CD4-positive, alpha-beta T cell treated with Interleukin-21 for 1 hour (primary cell): ENCODE data around the gene KIAA1217.

Experiments used
- DNase-seq: peaks from one replicate; pipeline ENCODE4 v3.0.0-alpha.2; 2020

KIAA1217 gene

DNA sequence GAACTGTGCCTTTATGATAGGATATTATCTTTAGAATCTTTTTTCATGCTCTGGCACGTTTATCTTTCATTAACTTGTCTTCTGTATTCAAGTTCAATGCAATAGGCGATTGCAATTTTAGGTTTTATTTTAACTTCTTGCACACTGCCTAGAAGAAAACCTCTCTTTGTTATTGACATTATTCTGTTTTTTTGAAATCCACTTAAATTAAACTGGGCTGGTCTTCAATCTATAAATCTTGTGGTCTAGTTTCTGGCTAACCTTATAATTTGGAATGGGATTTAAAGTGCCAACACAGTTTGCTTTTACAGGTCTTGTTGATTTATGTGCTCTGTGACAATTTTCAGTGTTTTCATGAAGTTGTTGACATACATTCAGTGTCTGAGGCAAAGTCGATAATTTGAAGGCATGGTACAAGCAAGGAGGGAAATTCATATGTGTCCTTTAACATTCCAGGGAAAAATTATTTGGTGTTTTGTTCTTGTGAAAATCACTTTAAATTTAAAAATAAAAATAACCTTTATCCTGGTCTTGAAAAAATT is 240.9 kb downstream of the KIAA1217 start:
- DNase-seq: no peak

DNA sequence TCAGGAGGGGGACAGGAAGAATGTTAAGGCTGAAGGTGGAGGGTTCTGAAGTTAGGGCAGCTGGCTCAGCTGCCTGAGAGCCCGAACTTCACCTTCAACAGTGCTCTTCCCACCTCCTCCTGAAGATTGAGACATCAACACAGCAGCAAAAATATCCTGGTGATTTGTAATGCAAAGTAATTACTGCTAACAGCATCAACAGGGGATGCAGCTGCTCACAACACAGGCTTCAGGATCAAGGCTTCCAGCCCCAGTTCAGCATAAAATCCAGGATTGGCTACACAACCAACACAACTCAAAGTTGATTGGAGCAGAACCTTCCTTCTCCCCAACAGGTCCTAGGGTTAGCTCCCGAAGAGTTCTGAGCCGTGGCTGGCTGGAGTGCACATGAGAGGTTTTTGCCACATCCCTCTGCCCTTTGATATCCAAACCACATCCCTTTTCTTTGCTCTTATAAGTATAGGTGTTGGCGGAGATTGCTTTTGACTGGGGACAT is 242.4 kb downstream of the KIAA1217 start:
- DNase-seq: peak; percentile 2

GRCh38 chr10:24452030-24452429 is 243.1 kb downstream of the KIAA1217 start:
- no peak for DNase-seq

GRCh38 chr10:24453404-24453830 is 244.5 kb downstream of the KIAA1217 start:
- DNase-seq: no peak

DNA sequence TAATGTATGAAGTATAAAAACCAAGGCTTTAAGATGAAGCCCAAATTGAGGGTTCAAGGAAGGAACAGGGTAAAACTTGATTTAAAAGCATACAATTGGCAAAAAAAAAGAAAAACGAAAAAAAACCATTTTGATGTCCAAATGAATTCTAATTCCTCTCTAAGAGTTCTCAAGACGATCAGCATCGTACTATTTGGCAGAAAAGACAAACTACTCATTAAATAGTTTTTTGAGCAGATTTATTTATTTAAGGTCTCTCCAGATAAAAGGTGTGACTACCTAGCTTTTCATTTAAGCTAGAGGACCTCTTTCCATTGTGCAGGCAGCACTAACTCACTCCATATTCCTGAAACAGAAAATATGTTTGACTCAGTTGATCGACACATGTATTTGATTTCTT is 245.0 kb downstream of the KIAA1217 start:
- no peak for DNase-seq

- no peak for DNase-seq
Observed at GRCh38 chr10:24455447-24455846, 246.5 kb downstream of the KIAA1217 start.

DNA sequence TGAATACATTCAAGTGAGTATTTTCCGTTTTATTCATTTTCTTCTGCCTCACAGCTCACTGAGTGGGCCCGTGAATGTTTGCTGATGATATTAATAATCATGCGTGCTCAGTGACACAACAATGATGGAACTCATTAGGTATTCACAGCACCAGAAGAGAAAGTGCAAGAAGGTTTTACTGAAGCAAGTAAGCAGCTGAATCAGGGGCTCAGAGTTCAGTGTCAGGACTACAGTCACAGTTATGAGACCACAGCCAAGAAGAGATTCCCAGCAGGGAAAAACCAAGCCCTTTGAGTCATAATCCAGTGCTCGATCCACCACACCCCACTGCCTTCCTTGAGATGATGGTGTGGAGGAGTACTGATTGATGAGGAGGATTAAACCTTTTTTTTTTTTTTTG is 247.4 kb downstream of the KIAA1217 start:
- no peak for DNase-seq

DNA sequence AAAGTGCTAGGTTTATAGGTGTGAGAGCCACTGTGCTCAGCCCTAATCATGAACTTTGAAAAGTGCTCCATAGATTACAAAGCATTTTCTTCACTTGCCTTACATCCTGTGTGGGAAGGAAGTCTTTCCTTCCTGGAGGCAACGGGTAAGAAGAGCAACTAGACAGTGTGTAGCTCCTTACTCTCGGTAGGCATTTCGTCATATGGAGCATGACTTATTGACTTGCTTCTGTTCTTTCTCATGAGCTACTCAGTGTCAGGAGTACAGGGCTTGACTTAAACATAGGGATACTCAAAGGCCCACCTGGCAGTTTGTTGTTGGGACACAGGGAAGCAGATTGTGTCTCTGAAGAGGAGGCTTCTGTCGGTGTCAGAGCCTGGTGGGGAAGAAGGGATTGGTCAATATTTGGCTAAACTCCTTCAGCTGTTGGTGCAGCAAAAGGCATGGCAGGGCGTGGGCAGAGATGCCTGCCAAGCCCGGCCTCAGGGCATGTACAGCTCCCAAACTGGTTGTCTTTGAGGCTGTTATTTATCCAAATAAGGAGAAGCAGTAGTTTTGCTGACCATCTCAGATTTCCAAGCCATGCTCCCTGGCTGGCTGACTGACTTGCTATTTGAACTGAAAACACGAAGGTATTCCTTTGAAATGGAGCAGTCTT is 248.9 kb downstream of the KIAA1217 start:
- DNase-seq: no peak

GRCh38 chr10:24459836-24460235 is 250.9 kb downstream of the KIAA1217 start:
- DNase-seq: no peak

DNA sequence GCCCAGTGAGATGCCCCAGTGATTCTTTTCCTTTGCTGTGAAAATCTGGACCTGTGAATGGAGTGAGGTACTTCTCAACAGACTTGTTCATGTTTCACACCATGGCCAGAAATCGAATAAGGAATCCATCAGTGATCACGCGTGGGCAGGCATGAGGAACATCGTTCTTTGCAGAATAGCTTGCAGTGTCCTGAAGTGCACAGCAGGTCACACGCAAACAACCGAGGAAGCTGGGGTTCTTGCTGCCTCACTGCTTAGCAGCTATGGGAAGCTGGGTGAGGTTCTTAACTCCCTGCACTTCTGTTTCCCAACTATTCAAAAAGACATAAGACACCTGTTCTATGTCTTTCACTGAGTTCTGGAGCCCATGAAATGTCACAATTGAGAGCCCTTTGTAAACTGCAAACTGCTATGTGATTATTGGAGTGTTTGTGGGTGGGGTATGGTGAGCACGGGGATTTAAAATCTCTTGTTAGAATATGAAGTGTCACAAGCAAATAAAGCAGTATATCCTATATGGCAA is 253.4 kb downstream of the KIAA1217 start:
- DNase-seq: no peak

DNA sequence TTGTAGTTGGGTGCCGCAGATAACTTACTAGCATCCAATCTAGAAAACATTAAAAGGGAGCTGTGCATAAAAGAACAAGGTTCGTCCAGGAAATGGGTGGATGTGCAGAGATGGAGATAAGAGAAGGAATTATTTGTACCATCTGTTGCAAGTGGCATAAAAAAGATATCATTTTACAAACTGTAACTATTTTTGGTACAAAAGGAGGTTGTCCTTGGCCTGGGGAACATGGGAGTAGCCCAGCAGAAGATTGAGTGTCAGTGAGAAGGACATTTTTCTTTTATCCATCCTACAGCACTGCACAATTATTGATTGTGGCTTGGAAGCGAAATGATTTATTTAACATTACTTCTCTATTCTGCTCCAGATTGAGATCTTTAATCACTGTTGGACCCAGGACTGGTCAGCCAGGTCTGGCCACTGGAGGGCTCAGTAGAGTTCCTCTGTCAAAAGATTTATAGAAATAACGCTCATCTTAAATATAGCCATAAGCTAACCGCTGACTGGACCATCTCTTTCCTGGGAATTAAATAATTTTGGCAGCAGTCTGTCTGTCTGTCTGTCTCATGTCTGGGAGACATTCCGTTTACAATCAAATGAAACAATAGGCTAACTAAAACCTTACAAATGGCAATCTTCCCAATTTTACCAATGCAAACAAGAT is 254.1 kb downstream of the KIAA1217 start:
- DNase-seq: no peak

- DNase-seq: peak; percentile 21
Observed at GRCh38 chr10:24463611-24464426, 254.9 kb downstream of the KIAA1217 start.

- no peak for DNase-seq
Observed at GRCh38 chr10:24465124-24465874, 256.4 kb downstream of the KIAA1217 start.

DNA sequence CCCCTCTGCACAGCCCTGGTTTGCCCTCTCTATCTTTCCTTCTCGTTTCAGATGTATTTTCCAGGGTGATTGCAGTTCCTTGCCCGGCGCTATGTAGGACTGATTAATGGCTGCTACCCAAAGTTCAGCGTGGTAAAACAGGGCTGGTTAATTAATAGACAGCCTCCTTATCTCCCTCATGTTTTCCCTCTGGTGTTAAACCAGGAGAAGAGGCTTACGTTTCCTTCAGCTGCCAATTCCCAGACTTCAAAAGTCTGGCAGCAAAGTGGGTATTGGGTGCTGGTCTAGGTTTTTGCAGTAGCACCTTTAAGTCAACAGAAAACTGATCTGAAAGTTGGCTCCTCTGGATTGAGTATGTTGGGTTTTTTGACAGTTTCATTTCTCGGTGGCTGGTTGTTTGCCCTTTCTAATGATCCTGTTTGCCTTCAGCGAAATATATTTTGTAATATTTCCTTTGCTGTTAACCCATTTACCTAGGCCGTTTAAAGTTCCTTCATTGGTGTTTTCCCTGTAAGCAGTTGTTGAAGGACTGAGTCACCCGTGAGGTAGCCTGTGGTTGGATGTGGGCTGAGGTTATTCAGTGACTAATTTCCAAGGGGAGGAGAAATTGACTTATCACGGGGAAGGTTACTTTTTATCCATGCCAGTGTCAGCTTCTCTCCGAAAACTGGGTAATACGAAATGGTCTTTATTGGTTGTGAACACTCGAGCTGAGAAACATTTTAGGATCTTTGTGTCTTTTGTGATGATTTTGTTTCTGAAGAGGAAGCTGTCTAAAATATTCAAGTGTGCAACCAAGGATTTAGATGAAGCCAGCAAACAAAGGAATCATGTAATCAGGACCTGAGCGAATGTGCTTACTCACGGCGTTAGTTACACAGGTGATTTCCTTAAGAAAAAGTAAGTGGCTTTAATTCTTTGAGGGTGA is 257.2 kb downstream of the KIAA1217 start:
- DNase-seq: peak; percentile 17

- DNase-seq: no peak
Observed at GRCh38 chr10:24467136-24467535, 258.2 kb downstream of the KIAA1217 start.

DNA sequence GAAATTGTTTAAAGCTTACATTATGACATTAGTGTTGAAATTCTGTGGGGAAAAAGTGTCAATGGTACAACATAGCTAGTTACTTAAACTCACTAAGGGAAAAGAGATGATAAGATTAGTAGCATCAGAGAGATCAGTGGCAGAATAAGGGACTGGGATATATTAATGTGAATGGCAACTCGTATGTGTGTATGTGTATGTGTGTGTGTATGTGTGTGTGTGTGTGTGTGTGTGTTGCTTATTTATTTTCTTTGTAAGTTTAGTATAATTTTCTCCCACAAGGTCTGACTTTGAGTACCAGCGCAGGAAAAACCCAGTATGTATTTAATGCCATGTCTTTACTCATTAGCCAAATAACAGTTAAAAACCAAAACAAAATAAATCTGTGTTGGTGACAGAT is 258.7 kb downstream of the KIAA1217 start:
- no peak for DNase-seq

GRCh38 chr10:24468281-24468751 is 259.4 kb downstream of the KIAA1217 start:
- DNase-seq: no peak

DNA sequence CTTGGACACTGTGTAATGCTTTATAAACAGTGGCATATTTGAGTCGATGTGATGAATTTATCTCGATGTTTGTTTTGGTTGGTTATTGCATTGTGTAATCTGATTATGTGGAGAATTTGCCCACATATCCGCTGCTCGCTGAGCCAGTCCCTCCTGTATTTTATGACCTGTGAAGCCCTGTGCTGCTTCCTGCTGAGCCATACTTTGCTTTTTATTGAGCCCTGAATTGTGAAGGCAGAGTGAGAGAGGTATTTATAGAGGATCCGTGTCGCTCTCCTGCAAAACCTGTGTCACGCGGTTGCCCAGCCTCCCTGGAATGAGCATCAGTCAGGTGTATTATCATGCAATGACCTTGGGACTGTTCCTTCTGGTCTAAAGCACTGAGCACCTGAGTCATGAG is 261.1 kb downstream of the KIAA1217 start:
- no peak for DNase-seq

- no peak for DNase-seq
Observed at GRCh38 chr10:24475598-24475997, 266.7 kb downstream of the KIAA1217 start.

DNA sequence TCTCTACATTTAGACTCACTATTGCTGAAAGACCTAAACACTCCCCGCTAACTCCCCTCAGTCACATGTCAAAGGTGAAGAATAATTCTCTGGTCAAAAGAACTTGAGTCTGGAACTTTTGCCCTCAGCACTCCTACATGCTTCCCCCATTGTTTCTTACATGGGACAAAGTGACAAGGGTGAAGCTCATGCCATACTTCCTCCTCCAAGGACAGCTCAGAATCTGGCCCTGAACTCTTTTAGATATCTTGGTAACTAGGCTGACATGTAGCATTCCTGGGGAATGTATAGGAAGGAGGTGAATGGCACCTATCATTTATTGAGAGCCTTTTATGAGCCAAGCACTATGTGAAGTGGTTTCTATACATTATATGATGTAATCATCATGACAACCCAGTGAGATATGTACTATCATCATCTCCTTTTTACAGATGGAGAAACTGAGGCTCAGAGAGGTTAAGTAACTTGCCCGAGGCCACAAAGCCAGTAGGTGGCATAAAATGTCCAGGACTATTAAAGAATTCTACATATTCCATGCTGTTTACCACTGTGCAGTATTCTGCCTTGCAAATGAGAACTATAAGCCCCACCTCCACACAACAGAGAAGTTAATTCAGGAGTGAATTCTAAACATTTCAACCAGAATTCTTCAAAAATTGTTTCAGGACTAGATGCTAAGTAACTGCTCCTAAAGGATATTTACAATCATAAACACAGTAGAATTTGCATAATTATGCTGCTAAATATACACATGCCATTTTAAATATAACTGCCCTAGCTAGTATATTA is 268.2 kb downstream of the KIAA1217 start:
- DNase-seq: no peak
